A549 (cell line): ENCODE results near the gene CCL4L2. TPM values are rescaled to one million over a fixed set of nuclear protein-coding genes. Genes with fewer than 3 reads are reported as not detected.
"Not testable (repeated sequence)": the region's sequence is repeated elsewhere in the genome, so short reads cannot be mapped to it uniquely, and the experiment has no call there.

Experiments used
- ATAC-seq, 2 experiments: fragments of 200-7000 bp in 1 of 2; fragments of >200 bp in 1 of 2; cut with Nextera tagmentation in 1 of 2; cut with Tn5 transposase in 1 of 2; 3 replicates each; pipeline versions ENCODE4 v1.8.0 to v1.9.1; 2018 to 2020; ENCODE audit warnings: mild to moderate bottlenecking in 1 of 2, moderate library complexity in 1 of 2
- CTCF ChIA-PET: fragments of 300-600 bp; sonication (Branson Sonifier 250); formaldehyde crosslinking; extraction: SDS; loops from one replicate; lab custom pipeline; 2021; ENCODE audit warnings: antibody characterized with exemption, inconsistent platforms; lab: Yijun Ruan, JAX
- POLR2A ChIA-PET: fragments of 350-600 bp; formaldehyde crosslinking; extraction: SDS; loops from one replicate; lab custom pipeline; 2021; ENCODE audit warnings: antibody characterized with exemption, inconsistent platforms; lab: Yijun Ruan, JAX
- DNase-seq, 2 experiments: peaks; one replicate each; pipeline versions ENCODE4 v3.0.0 to v3.0.0-alpha.2; 2011 to 2016; ENCODE audit warnings: low read depth in 1 of 2, low spot score in 1 of 2
- FAIRE-seq: peaks from 2 replicates; lab custom pipeline; 2011; peaks lifted over from hg19 to GRCh38; lab: Jason Lieb, UNC
- H3K27ac ChIP-seq, 2 experiments: fragments of >200 bp; sonication (Bioruptor Twin); formaldehyde crosslinking; 3 replicates each; pipeline ENCODE4 v1.5.1; 2016 to 2017
- H3K4me1 ChIP-seq: fragments of >200 bp; sonication (Bioruptor Twin); formaldehyde crosslinking; 3 replicates; pipeline ENCODE4 v1.6.1; 2016
- H3K4me2 ChIP-seq: fragments of >200 bp; sonication (Bioruptor Twin); formaldehyde crosslinking; 3 replicates; pipeline ENCODE4 v1.6.1; 2016
- H3K4me3 ChIP-seq: fragments of >200 bp; sonication (Bioruptor Twin); formaldehyde crosslinking; 3 replicates; pipeline ENCODE4 v1.5.1; 2016
- H3K9me3 ChIP-seq: fragments of >200 bp; sonication (Bioruptor Twin); formaldehyde crosslinking; 3 replicates; pipeline ENCODE4 v1.6.1; 2016
- TP53 ChIP-seq: fragments of 250-450 bp; sonication (Bioruptor Pico); IDR thresholded peaks from 2 replicates; pipeline ENCODE4 v1.5.0; 2021; ENCODE audit warnings: mild to moderate bottlenecking, moderate library complexity
- WGBS: methylation state at CpG from one replicate; pipeline ENCODE4 v1.1.6; 2017; ENCODE audit errors: missing lambda C conversion rate; 5-methylcytosine and 5-hydroxymethylcytosine counted together
- polyA minus RNA-seq: library from RNA; depleted of rRNA, polyadenylated mRNA; stranded (reverse); fragments of >200 nt; gene quantifications from 2 replicates; pipeline ENCODE4 v1.2.3, GENCODE V29; 2011; rRNA and poly(A)+ RNA removed
- polyA plus RNA-seq, 4 experiments: library from polyadenylated mRNA; depleted of rRNA in 3 of 4; stranded (reverse); fragments of >200 nt; fragmentation: RNase III in 1 of 4; extraction: RNeasy Plus Mini Kit Qiagen cat#74134 plus additional on column Dnase treatment in 1 of 4; gene quantifications; 2 replicates in 3 of 4; 3 replicates in 1 of 4; pipeline ENCODE4 v1.2.3, GENCODE V29; 2011 to 2017

The CCL4L2 gene
- polyA plus RNA-seq (2011; rRNA removed) (not detected in 2 replicates), polyA plus RNA-seq (2017; fragmentation: RNase III; extraction: RNeasy Plus Mini Kit Qiagen cat#74134 plus additional on column Dnase treatment) (not detected in 3 replicates), polyA minus RNA-seq (not detected in 2 replicates)
- not detected in 2 replicates for polyA plus RNA-seq (2012; cell fraction: cytosol; rRNA removed)
- polyA plus RNA-seq (2012; cell fraction: nucleus; rRNA removed) = not detected in 2 replicates

GRCh38 chr17:36210439-36211211 is at the start of gene CCL4L2:
Gene CCL4L2 (plus strand): TSS chr17:36211063.
- H3K4me1 ChIP-seq, H3K4me3 ChIP-seq, DNase-seq, POLR2A ChIA-PET, H3K9me3 ChIP-seq, H3K4me2 ChIP-seq, ATAC-seq, FAIRE-seq, H3K27ac ChIP-seq: not testable (repeated sequence)
- CTCF ChIA-PET = interaction anchor here (1.5 kb wide), 1 partner anchor 62 kb away, joined by 6 read pairs; no protein-coding TSS in a partner anchor
- 15% methylated on average over 7 of the region's 7 CpGs for WGBS

GRCh38 chr17:36168836-36169235 is 42.0 kb upstream of the CCL4L2 start:
- ATAC-seq, H3K4me2 ChIP-seq, POLR2A ChIA-PET, CTCF ChIA-PET, H3K9me3 ChIP-seq, H3K4me1 ChIP-seq, H3K27ac ChIP-seq, H3K4me3 ChIP-seq, FAIRE-seq, DNase-seq: not testable (repeated sequence)
- WGBS = no CpG with 5 or more reads among the region's 8 CpGs

- CTCF ChIA-PET, POLR2A ChIA-PET: not testable (repeated sequence)
Measured at GRCh38 chr17:36176536-36176935, 34.3 kb upstream of the CCL4L2 start, which contains the start of gene TBC1D3B. Gene TBC1D3B (minus strand): TSS chr17:36176636. CDS start chr17:36175050, 1,586 bp downstream.

GRCh38 chr17:36181446-36182175 is 29.3 kb upstream of the CCL4L2 start:
- H3K27ac ChIP-seq, H3K4me3 ChIP-seq, H3K4me2 ChIP-seq, POLR2A ChIA-PET, DNase-seq, H3K9me3 ChIP-seq, FAIRE-seq, ATAC-seq, H3K4me1 ChIP-seq, CTCF ChIA-PET: not testable (repeated sequence)
- WGBS = 88% methylated on average over 6 of the region's 6 CpGs

More at GRCh38 chr17:36176536-36176935, 34.3 kb upstream of the CCL4L2 start, which contains the start of gene TBC1D3B:
- not testable (repeated sequence) for H3K4me1 ChIP-seq, FAIRE-seq, H3K4me2 ChIP-seq, H3K4me3 ChIP-seq, ATAC-seq, H3K9me3 ChIP-seq, H3K27ac ChIP-seq, DNase-seq
- WGBS = 0% methylated on average over 1 of the region's 11 CpGs

- ATAC-seq = peak; percentile 11 to 45; a peak in 4 of 6 replicates
- Histone ChIP-seq H3K27ac (peak overlapping the region; percentile 70 to 91), H3K4me3 (peak overlapping the region; percentile 62), H3K4me2 (peak overlapping the region; percentile 96), H3K9me3 (no peaks in the 10 kb centered on the region), H3K4me1 (0 out of 3 replicates have a peak, but pooled peaks cover 6% of the 10 kb centered on the region)
- FAIRE-seq = no peak
- no peak for TF ChIP-seq TP53 (CRISPR knock-in tag)
- ChIA-PET POLR2A (interaction anchor here (1.2 kb wide), 1 partner anchor 10 kb away, joined by 3 read pairs; no protein-coding TSS in a partner anchor), CTCF (interaction anchor here (1.0 to 2.3 kb wide), 3 partner anchors 33 to 213 kb away, joined by 4 to 10 read pairs (median 4); no protein-coding TSS in a partner anchor)
- no peak for DNase-seq
- WGBS = 55% methylated on average over 35 of the region's 48 CpGs
Measured at GRCh38 chr17:36182176-36183000, 28.5 kb upstream of the CCL4L2 start.
